Activated gamma-delta T cell treated with anti-CD3 and anti-CD28 coated beads, Interleukin-2, amount 50 U/mL, for 16 hours (primary cell): Measurements from ENCODE around the gene PPFIBP1.
"Not testable (repeated sequence)": the region's sequence is repeated elsewhere in the genome, so short reads cannot be mapped to it uniquely, and the experiment has no call there.

ENCODE experiments used
- DNase-seq: peaks from one replicate; pipeline ENCODE4 v3.0.0-alpha.2; 2020; ENCODE audit warnings: low read depth

Gene PPFIBP1

DNA sequence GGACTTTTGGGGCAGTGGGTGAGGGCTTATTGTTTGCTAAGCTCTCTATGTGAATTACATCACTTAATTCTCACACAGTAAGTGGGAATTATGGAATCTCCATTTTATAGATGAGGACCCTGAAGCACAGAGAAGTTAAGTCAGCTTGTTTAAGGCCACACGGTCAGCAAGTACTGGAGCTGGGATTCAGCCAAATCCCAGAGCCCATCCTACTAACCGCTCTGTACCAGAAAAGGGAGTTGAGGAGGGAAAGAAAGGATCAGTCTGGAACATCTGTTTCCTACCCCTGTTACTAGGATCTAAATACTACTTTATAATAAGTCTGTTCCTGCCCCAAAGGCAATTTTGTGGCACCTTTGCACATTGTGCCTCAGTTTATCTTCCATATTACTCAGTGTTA is 42.6 kb downstream of the PPFIBP1 start:
- no peak for DNase-seq

DNA sequence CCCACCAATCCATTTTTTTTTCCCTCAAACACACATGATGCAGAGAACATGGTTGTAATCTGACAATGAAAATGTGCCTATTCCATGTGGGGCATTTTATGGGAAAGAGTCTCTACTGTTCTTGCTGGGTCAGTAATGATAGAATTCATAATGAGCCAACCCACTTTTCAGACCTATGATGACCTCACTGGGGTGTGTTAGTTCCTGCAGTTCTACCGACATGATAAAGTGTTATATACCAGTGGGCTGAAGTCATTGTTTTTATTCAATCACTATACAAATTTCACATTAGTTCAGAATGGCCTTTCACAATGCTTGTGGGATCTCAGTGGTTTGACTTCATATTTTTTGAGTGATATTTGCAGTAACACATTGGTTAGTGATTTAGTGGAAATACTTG is 47.5 kb downstream of the PPFIBP1 start:
- DNase-seq = no peak

DNA sequence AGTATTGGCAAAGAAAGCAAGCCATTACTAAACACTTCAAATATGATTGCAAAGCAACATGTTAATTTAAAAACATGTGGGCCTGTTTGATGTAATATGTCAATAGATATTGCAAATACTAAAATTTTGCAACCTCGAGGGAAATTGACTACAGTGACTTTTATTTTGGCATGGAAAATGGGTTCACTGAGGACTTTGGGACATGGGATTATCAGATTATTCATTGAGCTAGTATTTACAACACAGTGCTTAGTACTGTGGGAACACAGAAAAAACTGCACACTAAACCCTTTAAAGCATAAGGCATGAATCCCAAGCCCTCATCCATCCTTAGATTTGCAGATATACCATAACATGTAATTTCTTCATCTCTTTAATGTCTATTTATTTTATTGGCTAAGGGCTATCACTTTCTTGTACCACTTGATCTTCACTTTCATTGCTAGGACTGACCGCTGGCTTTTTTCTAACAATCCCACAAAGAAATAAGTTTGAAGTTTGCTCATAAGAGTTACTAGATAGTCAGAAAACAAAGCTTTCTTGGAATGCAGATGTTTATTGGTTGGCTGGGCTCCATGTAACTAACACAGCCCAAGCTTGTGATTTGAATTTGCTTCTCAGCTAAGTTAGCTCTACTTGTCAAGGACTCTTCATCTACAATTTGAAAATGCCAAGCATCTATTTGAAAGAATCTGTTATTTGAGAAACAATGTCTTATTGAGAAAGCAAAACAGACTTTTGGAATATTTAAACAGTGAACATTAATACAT is 48.7 kb downstream of the PPFIBP1 start:
- DNase-seq = no peak

GRCh38 chr12:27573972-27574371 is 50.0 kb downstream of the PPFIBP1 start:
- no peak for DNase-seq

DNA sequence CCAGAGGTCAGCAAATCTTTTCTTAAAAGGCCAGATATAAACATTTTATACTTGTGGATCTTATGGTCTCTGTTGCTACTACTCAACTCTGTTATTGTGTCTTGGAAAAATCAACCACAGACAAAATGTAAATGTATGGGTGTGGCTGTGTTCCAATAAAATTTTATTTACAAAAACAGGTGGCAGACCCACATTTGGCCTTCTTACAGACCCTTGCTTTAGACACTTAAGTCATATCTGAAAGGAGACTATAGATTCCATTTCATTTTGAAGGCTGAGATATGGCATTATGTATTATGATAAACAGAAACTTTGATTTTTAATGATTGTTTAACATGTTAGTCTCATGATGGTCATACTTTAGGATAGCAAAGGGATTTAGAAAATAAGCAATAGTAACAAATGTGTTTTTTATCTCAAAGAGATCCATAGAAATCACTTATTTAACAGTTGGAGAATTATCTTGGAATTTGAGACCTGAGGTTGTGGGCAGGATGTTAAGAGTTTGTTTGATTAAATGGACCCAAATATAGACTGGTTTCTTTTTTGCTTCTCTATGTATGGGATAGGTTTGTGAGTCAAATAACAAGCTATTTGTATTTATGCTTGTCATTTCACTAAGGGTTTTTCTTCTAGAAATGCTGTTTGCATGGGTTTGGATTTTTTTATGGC is 51.2 kb downstream of the PPFIBP1 start:
- no peak for DNase-seq

- no peak for DNase-seq
These were observed 51.7 kb downstream of the PPFIBP1 start for GRCh38 chr12:27575762-27576118.

- no peak for DNase-seq
These were observed 52.8 kb downstream of the PPFIBP1 start for GRCh38 chr12:27576667-27577347.

GRCh38 chr12:27577688-27578087 is 53.7 kb downstream of the PPFIBP1 start:
- DNase-seq = no peak

GRCh38 chr12:27578689-27579372 is 54.8 kb downstream of the PPFIBP1 start:
- DNase-seq = no peak

DNA sequence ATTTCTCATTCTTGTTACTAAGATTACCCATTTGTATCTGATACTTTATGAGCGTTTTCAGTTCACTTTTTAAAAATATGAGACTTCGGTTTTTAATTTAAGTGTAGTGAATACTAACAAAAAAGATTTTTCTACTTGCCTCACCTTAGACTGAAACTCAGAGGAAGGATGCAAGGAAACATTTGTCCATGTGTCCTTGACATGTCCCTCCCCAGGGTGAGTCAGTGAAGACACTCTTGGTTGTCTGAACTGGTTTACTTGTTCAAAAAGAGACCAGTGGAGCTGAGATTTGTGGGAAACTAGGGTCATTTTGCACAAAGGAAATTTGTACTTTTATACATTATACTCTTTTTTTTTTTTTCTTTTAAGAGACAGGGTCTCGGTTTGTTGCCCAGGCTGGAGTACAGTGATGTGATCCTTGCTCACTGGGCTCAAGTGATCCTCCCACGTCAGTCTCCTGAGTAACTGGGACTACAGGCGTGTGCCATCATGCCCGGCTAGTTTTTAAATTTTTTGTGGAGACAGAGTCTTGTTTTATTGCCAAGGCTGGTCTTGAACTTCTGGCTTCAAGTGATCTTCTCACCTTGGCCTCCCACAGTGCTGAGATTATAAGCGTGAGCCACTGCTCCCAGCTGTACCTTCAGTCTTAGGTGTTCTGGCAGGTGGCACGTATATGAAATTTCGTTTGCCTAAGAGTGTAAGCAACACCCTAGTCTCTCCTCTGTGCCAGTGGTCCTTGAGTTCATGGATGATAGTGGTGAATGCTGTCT is 56.7 kb downstream of the PPFIBP1 start:
- DNase-seq = no peak

GRCh38 chr12:27581331-27581671 is 57.3 kb downstream of the PPFIBP1 start:
- DNase-seq = not testable (repeated sequence)

DNA sequence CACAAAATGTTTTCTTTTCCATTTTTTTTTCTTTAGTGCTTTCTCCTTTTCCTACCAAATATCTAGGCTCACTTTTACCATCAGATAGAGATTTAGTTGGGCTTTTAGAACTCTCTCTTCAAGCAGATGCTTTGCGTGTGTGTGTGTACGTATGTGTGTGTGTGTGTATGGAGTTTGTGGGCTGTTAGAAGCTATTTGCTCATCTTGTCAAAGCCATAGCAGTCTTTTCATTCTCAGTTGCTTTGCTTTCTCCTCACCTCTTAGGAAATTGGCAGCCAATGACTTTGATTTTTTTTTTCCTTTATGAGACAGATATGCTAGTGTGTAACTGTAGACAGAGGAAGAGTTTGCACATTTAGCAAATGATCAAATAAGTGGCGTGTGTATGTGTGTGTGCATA is 57.8 kb downstream of the PPFIBP1 start:
- DNase-seq = not testable (repeated sequence)

GRCh38 chr12:27582445-27582844 is 58.4 kb downstream of the PPFIBP1 start:
- DNase-seq = not testable (repeated sequence)

DNA sequence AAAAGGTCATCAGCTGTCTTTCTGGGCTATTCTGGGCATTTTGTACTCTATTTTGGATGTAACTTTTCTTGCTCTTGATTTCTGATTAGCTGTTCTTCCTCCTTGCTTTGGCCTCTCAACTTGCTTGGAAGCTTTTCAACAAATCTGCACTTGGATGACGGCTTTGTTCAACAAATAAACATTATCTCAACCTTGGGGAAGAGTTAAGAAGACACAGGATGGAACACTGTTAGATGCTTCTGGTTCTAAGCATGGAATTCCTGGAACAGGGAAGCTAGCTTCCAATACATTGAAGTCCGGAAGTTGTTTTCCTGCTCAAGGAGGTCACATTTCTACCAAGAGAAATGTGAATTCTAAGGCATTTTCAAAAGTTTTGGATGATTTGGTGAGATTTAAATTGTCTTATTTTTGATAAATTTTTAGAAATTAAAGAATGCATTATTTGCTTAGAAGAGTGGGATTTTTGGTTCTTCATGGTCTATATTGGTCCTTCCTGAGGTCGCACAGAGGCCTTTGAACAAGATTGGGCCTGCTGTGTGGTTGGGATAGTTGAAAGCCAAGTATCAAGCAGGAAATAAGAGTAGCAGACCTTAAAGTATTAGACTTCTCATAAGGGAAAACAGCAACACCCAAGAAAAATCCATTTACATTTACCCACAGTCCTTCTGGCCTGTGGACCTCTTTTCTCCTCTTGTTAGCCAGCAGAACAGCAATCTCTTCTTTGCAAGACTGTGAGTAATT is 59.2 kb downstream of the PPFIBP1 start:
- DNase-seq = no peak

- no peak for DNase-seq
These were observed 60.0 kb downstream of the PPFIBP1 start for GRCh38 chr12:27583981-27584380.

- no peak for DNase-seq
These were observed 61.8 kb downstream of the PPFIBP1 start for GRCh38 chr12:27585739-27586265.

- DNase-seq = not testable (repeated sequence)
These were observed 64.2 kb downstream of the PPFIBP1 start for GRCh38 chr12:27588075-27588730.

DNA sequence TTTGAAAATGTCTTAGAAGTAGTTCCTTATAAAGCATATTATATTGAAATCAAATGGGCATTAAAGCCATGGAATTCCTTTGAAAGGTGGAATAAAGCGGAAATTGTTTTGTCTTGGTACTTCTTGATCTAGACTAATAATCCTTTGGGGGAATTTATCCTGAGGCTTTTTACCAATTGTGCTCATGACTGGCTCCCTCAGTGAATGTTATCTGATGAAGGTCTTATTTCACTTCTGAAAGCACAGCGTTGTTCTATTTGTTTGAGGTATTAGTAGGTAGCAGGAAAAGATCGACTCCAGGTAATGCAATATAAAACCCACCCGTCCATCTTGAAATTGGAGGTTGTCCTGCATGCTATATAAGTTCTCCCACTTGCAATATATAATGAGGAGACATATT is 64.8 kb downstream of the PPFIBP1 start:
- no peak for DNase-seq

DNA sequence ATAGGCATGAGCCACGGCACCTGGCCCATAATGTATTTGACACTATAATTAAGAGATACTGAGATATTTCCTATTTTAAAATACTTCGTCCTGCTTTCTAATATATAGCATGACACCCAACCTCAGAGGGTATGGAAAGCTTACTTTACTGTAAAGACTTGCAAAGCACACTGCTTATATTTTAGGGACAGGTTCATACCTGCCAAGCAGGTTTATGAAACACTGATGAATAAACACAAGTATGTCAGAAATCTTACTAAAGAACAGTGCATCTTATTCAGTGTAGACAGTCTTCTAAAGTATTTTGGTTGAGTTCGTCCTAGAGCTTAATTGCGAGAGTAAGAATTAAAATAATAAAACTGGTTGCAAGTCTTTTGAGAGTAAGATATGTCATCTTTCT is 65.4 kb downstream of the PPFIBP1 start:
- DNase-seq = no peak

- DNase-seq = not testable (repeated sequence)
These were observed 67.7 kb downstream of the PPFIBP1 start for GRCh38 chr12:27591698-27592097.
